ENCODE measurements around the gene CHML. TPM values are rescaled to one million over a fixed set of nuclear protein-coding genes. Genes with fewer than 3 reads are reported as not detected.
A peak's percentile ranks its signal among the peaks of the same experiment; 100 is the strongest.

The CHML gene
- total RNA-seq, 3 donors from 2014 or later, result 6.4 to 7.5 (median 7.2) TPM

GRCh38 chr1:241627453-241628259, 12.5 kb downstream of the CHML start:
- Histone ChIP-seq H3K4me1 (no peaks in the 10 kb centered on the region), H3K27me3 (no peaks in the 10 kb centered on the region), H3K4me3 (no peak overlapping the region), H3K9me3 (no peaks in the 10 kb centered on the region), H3K27ac (no peak overlapping the region), H3K36me3 (no peaks in the 10 kb centered on the region)
- peak in 2 of 3 donors; percentile 39 to 60 for TF ChIP-seq CTCF (IDR thresholded peaks at IDR 0.05)
- no peak for TF ChIP-seq POLR2A (IDR thresholded peaks at IDR 0.05)
- no peak for TF ChIP-seq POLR2AphosphoS5 (IDR thresholded peaks at IDR 0.05)
- intact Hi-C loops (cut with DNase I; ENCODE audit: low total_unique reads), result no loop called here
- DNase-seq (ENCODE audit: low spot score in 2 of 2), result no peak

DNA sequence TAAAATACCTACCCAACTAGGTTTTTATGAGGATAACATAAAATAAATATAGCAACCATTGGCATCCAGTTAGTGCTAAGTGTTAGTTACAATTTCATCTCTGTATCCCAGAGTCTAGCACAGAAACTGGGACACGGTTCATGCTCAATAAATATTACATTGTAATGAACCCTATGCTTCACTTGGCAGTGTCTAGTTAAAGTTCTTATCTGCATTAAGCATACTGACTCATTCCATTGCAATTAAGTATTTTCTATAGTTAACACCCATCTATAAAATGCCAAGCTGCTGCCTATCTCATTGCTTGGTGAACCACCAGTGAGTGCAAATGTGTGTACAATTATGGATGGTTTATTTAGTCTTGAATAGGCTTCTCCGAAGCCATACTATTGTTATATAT, 15.2 kb downstream of the CHML start:
- no peaks in the 10 kb centered on the region for H3K4me1 ChIP-seq
- intact Hi-C loops (cut with DNase I; ENCODE audit: low total_unique reads), result no loop called here
- H3K9me3 ChIP-seq, result no peaks in the 10 kb centered on the region
- H3K36me3 ChIP-seq, result no peaks in the 10 kb centered on the region
- H3K27me3 ChIP-seq, result no peaks in the 10 kb centered on the region
- no peak for TF ChIP-seq POLR2A (IDR thresholded peaks at IDR 0.05)
- no peak for TF ChIP-seq CTCF (IDR thresholded peaks at IDR 0.05)
- no peak for TF ChIP-seq POLR2AphosphoS5 (IDR thresholded peaks at IDR 0.05)
- H3K4me3 ChIP-seq, result no peak overlapping the region
- DNase-seq (ENCODE audit: low spot score in 2 of 2), result no peak
- H3K27ac ChIP-seq, result no peak overlapping the region

- H3K36me3 ChIP-seq, result no peaks in the 10 kb centered on the region
- H3K4me1 ChIP-seq, result no peaks in the 10 kb centered on the region
- TF ChIP-seq POLR2A (IDR thresholded peaks at IDR 0.05), result no peak
- TF ChIP-seq POLR2AphosphoS5 (IDR thresholded peaks at IDR 0.05), result no peak
- no peak for TF ChIP-seq CTCF (IDR thresholded peaks at IDR 0.05)
- H3K27me3 ChIP-seq, result no peaks in the 10 kb centered on the region
- H3K9me3 ChIP-seq, result no peaks in the 10 kb centered on the region
- H3K4me3 ChIP-seq, result no peak overlapping the region
- no peak for DNase-seq (ENCODE audit: low spot score in 2 of 2)
- H3K27ac ChIP-seq, result no peak overlapping the region
- intact Hi-C loops (cut with DNase I; ENCODE audit: low total_unique reads), result no loop called here
Measured at GRCh38 chr1:241622669-241623068, 17.5 kb downstream of the CHML start.

DNA sequence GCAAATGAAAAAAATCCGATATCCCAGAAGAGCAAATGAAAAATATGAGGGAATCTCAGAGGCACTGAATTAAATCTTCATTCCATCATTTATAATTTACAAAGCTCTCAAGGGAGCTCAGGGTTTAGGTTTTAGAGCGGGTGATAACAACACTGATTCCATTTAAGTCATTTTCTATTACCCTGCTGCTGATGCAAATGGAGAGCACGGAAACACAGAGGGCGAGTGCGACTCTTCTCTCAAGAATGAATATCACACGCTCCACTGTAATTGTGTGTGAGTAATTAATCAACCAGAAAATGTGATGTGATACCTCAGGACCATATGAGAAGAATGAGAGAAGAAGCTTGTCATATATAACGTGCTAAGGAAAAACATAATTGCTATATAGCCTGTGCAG, 22.7 kb downstream of the CHML start:
- Histone ChIP-seq H3K4me3 (no peak overlapping the region), H3K36me3 (no peaks in the 10 kb centered on the region), H3K27ac (no peak overlapping the region), H3K27me3 (no peaks in the 10 kb centered on the region), H3K4me1 (no peaks in the 10 kb centered on the region), H3K9me3 (no peaks in the 10 kb centered on the region)
- DNase-seq (ENCODE audit: low spot score in 2 of 2), result no peak
- intact Hi-C loops (cut with DNase I; ENCODE audit: low total_unique reads), result no loop called here
- TF ChIP-seq CTCF (IDR thresholded peaks at IDR 0.05), result no peak
- no peak for TF ChIP-seq POLR2A (IDR thresholded peaks at IDR 0.05)

DNA sequence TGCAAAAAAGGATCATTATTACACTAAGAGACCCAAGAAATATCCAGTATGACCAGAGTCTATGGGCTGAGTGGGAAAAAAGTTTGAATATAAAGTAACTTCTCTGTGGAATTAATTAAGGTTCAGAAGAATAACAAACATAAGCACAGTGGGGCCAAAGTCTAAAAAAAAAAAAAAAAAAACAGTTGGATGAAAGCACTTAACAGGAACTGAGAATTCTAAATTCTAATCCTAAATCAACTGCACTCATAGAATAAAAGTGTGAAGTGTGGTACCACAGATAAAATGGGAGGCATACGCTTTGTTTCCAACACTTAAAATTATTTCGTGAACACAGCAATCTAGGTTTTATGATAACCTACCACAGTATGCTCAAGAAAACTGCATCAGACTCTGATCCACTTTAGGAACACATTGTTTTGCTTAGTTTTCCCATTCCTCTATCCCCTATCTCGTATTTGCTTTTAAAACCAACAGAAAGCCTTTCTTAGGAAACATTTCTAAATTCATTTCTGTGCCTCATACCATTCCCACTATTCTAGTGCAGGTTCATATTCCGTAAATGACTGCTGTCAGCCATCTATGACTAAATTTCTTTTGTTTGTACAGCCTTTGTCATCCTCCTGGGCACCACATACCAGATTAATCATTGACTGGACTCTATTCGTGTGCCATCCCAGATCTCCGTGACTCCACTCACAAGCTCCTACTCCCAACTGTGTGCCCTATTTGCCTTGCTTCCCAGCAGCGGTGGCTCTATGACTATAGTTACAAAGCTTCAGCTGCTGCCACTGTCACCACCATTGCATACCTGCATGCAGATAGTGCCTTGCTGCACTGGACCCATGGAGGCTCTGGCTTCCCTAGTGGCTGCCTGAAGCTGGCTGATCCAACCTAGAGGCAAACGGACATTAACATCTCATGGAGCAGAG, 24.9 kb downstream of the CHML start:
- Histone ChIP-seq H3K4me3 (no peak overlapping the region), H3K36me3 (no peaks in the 10 kb centered on the region), H3K9me3 (no peaks in the 10 kb centered on the region), H3K4me1 (no peaks in the 10 kb centered on the region), H3K27ac (no peak overlapping the region), H3K27me3 (no peaks in the 10 kb centered on the region)
- DNase-seq (ENCODE audit: low spot score in 2 of 2), result no peak
- TF ChIP-seq POLR2A (IDR thresholded peaks at IDR 0.05), result no peak
- TF ChIP-seq POLR2AphosphoS5 (IDR thresholded peaks at IDR 0.05), result no peak
- TF ChIP-seq CTCF (IDR thresholded peaks at IDR 0.05), result no peak
- intact Hi-C loops (cut with DNase I; ENCODE audit: low total_unique reads), result no loop called here
